GM23338 (cell line): ENCODE results near the gene CNNM2. TPM values are rescaled to one million over a fixed set of nuclear protein-coding genes. Genes with fewer than 3 reads are reported as not detected.

Experiments used
- ATAC-seq: fragments of 200-7000 bp; cut with Tn5 transposase; 3 replicates; pipeline ENCODE4 v1.9.1; 2020
- DNase-seq: peaks from one replicate; pipeline ENCODE4 v3.0.0-alpha.2; 2015; ENCODE audit warnings: low spot score
- H2AFZ ChIP-seq: fragments of 200-600 bp; sonication (generic); 2 replicates; pipeline ENCODE4 v1.8.0; 2016; ENCODE audit warnings: antibody characterized with exemption, mild to moderate bottlenecking, moderate library complexity
- H3F3A ChIP-seq: fragments of 200-600 bp; sonication (generic); replicated peaks from 2 replicates; pipeline ENCODE4 v1.8.0; 2017; ENCODE audit warnings: antibody characterized with exemption, mixed run types, low read depth
- H3K27ac ChIP-seq: fragments of 200-600 bp; sonication (generic); 2 replicates; pipeline ENCODE4 v1.6.1; 2016; ENCODE audit warnings: low read depth
- H3K27me3 ChIP-seq: fragments of 200-600 bp; sonication (generic); 2 replicates; pipeline ENCODE4 v1.8.0; 2016; ENCODE audit warnings: mild to moderate bottlenecking, mixed run types, moderate library complexity; ENCODE audit not compliant: insufficient read depth
- H3K36me3 ChIP-seq: fragments of 200-600 bp; sonication (generic); 2 replicates; pipeline ENCODE4 v1.8.0; 2016; ENCODE audit warnings: mild to moderate bottlenecking; ENCODE audit not compliant: insufficient read depth
- H3K4me1 ChIP-seq: fragments of 200-600 bp; sonication (generic); 2 replicates; pipeline ENCODE4 v1.8.0; 2016; ENCODE audit warnings: mild to moderate bottlenecking, moderate library complexity; ENCODE audit not compliant: insufficient read depth
- H3K4me2 ChIP-seq: fragments of 200-600 bp; sonication (generic); 2 replicates; pipeline ENCODE4 v1.7.1; 2017; ENCODE audit warnings: mixed run types
- H3K4me3 ChIP-seq: fragments of 200-600 bp; sonication (generic); 2 replicates; pipeline ENCODE4 v1.6.1; 2016; ENCODE audit warnings: mixed run types
- H3K79me2 ChIP-seq: fragments of 200-600 bp; sonication (generic); replicated peaks from 2 replicates; pipeline ENCODE4 v1.8.0; 2017; ENCODE audit warnings: mild to moderate bottlenecking; ENCODE audit not compliant: insufficient read depth
- H3K9me2 ChIP-seq: fragments of 200-600 bp; sonication (generic); 2 replicates; pipeline ENCODE4 v1.8.0; 2017; ENCODE audit not compliant: insufficient read depth
- H4K20me1 ChIP-seq: fragments of 200-600 bp; sonication (generic); replicated peaks from 2 replicates; pipeline ENCODE4 v1.8.0; 2017; ENCODE audit warnings: mild to moderate bottlenecking; ENCODE audit not compliant: insufficient read depth
- H3K27ac Mint-ChIP-seq: 2 replicates; pipeline ENCODE4 v1.8.0; 2020; ENCODE audit warnings: inconsistent platforms, mild to moderate bottlenecking, moderate library complexity, mixed read lengths
- H3K27me3 Mint-ChIP-seq: 3 replicates; pipeline ENCODE4 v1.8.0; 2022; ENCODE audit warnings: low read depth, mild to moderate bottlenecking, moderate library complexity, mixed read lengths, inconsistent platforms; ENCODE audit not compliant: insufficient read depth, poor library complexity
- H3K36me3 Mint-ChIP-seq: 3 replicates; pipeline ENCODE4 v1.8.0; 2021; ENCODE audit warnings: low read depth, mild to moderate bottlenecking, inconsistent platforms, moderate library complexity, mixed read lengths
- H3K4me1 Mint-ChIP-seq: 3 replicates; pipeline ENCODE4 v1.8.0; 2020; ENCODE audit warnings: mild to moderate bottlenecking, inconsistent platforms, mixed read lengths
- H3K4me3 Mint-ChIP-seq: 3 replicates; pipeline ENCODE4 v1.8.0; 2021; ENCODE audit warnings: moderate library complexity, mild to moderate bottlenecking, inconsistent platforms, mixed read lengths
- H3K9me3 Mint-ChIP-seq: 3 replicates; pipeline ENCODE4 v1.8.0; 2020; ENCODE audit warnings: moderate library complexity, mild to moderate bottlenecking, inconsistent platforms, mixed read lengths
- CTCF ChIP-seq, 2 experiments: fragments of 200-600 bp in 1 of 2; sonication (generic) in 1 of 2; conservative IDR thresholded peaks; 2 replicates each; pipeline versions ENCODE4 v1.5.1 to v1.6.1; 2016 to 2017; ENCODE audit warnings: antibody characterized with exemption in 2 of 2, low read depth in 2 of 2, mild to moderate bottlenecking in 2 of 2, moderate library complexity in 1 of 2
- ETS1 ChIP-seq: IDR thresholded peaks from 2 replicates; pipeline ENCODE4 v1.6.1; 2016; ENCODE audit warnings: antibody characterized with exemption
- EZH2 ChIP-seq: fragments of 200-600 bp; sonication (generic); IDR thresholded peaks from one replicate; pipeline ENCODE4 v1.8.0; 2017; ENCODE audit warnings: antibody characterized with exemption, mild to moderate bottlenecking, low read depth; ENCODE audit not compliant: unreplicated experiment
- EZH2phosphoT487 ChIP-seq: fragments of 200-600 bp; sonication (generic); IDR thresholded peaks from one replicate; pipeline ENCODE4 v1.8.1; 2018; ENCODE audit warnings: antibody characterized with exemption; ENCODE audit not compliant: unreplicated experiment
- JUNB ChIP-seq: IDR thresholded peaks from one replicate; pipeline ENCODE4 v1.6.1; 2016; ENCODE audit warnings: antibody characterized with exemption; ENCODE audit not compliant: unreplicated experiment
- NANOG ChIP-seq: IDR thresholded peaks from 2 replicates; pipeline ENCODE4 v1.6.1; 2016; ENCODE audit warnings: antibody characterized with exemption, borderline replicate concordance
- REST ChIP-seq: IDR thresholded peaks from one replicate; pipeline ENCODE4 v1.6.1; 2018; ENCODE audit warnings: antibody characterized with exemption; ENCODE audit not compliant: unreplicated experiment
- STAT1 ChIP-seq: IDR thresholded peaks from one replicate; pipeline ENCODE4 v1.6.1; 2016; ENCODE audit warnings: antibody characterized with exemption; ENCODE audit not compliant: unreplicated experiment
- ZNF331 ChIP-seq: fragments of 250-450 bp; sonication (Bioruptor Pico); IDR thresholded peaks from 2 replicates; pipeline ENCODE4 v1.5.0; 2020; ENCODE audit warnings: low read depth, mild to moderate bottlenecking, moderate library complexity
- polyA plus RNA-seq: library from polyadenylated mRNA; unstranded; fragments of >200 nt; fragmentation: Nextera tagmentation; extraction: Ambion mirVana; gene quantifications from 2 replicates; pipeline ENCODE4 v1.2.1, GENCODE V29; 2016
- total RNA-seq: library from RNA; depleted of rRNA; stranded (reverse); fragments of >200 nt; shearing (Covaris generic); gene quantifications from 2 replicates; pipeline ENCODE4 v1.2.3, GENCODE V29; 2014

CNNM2 gene
- total and polyA plus RNA-seq, 2 experiments from 2014 or later = 4.5 to 31.3 TPM

- no peak overlapping the region; the same call in 2 of the 3 replicates for H3K4me3 Mint-ChIP-seq
- H3K4me2 ChIP-seq = no peak overlapping the region
- H3F3A ChIP-seq = no peaks in the 10 kb centered on the region
- H3K4me3 ChIP-seq = no peak overlapping the region
- no peaks in the 10 kb centered on the region for H3K27me3 ChIP-seq
- H3K36me3 ChIP-seq = no peaks in the 10 kb centered on the region
- H4K20me1 ChIP-seq = no peaks in the 10 kb centered on the region
- peak overlapping the region; percentile 72 for H3K27ac ChIP-seq
- peak; percentile 30 for DNase-seq
- H3K36me3 Mint-ChIP-seq = peaks cover 13% of the 10 kb centered on the region
- no peak overlapping the region for H2AFZ ChIP-seq
- ATAC-seq = no peak
- peaks cover 2% of the 10 kb centered on the region for H3K27me3 Mint-ChIP-seq
- no peaks in the 10 kb centered on the region for H3K4me1 ChIP-seq
- H3K27ac Mint-ChIP-seq = peak overlapping the region; percentile 57
- no peaks in the 10 kb centered on the region for H3K9me3 Mint-ChIP-seq
- H3K4me1 Mint-ChIP-seq = peaks cover 7% of the 10 kb centered on the region; the same call in 2 of the 3 replicates
- no peak for TF ChIP-seq REST
- TF ChIP-seq STAT1 = no peak
- no peak for TF ChIP-seq ETS1
- H3K9me2 ChIP-seq = no peaks in the 10 kb centered on the region
- H3K79me2 ChIP-seq = no peaks in the 10 kb centered on the region
These were observed 159.6 kb downstream of the CNNM2 start for GRCh38 chr10:103077491-103078308.

- H4K20me1 ChIP-seq = no peaks in the 10 kb centered on the region
- H3K9me3 Mint-ChIP-seq = no peaks in the 10 kb centered on the region
- no peak overlapping the region for H3K4me3 ChIP-seq
- H3K4me2 ChIP-seq = no peak overlapping the region
- H3K27me3 ChIP-seq = no peaks in the 10 kb centered on the region
- H3K36me3 Mint-ChIP-seq = peaks cover 13% of the 10 kb centered on the region
- H3K36me3 ChIP-seq = no peaks in the 10 kb centered on the region
- peak overlapping the region; percentile 72 for H3K27ac ChIP-seq
- H3K27me3 Mint-ChIP-seq = peaks cover 1% of the 10 kb centered on the region
- H3F3A ChIP-seq = no peaks in the 10 kb centered on the region
- H2AFZ ChIP-seq = no peak overlapping the region
- H3K9me2 ChIP-seq = no peaks in the 10 kb centered on the region
- H3K4me1 Mint-ChIP-seq = peaks cover 7% of the 10 kb centered on the region; the same call in 2 of the 3 replicates
- ATAC-seq (no peak), DNase-seq (no peak)
- no peaks in the 10 kb centered on the region for H3K79me2 ChIP-seq
- no peak overlapping the region for H3K4me3 Mint-ChIP-seq
- H3K4me1 ChIP-seq = no peaks in the 10 kb centered on the region
- H3K27ac Mint-ChIP-seq = no peak overlapping the region
- TF ChIP-seq REST (no peak), JUNB (no peak), EZH2 (no peak), EZH2phosphoT487 (no peak), NANOG (no peak), ZNF331 (CRISPR knock-in tag) (no peak), CTCF (conservative IDR thresholded peaks at IDR 0.05; ENCODE audit: low read depth in 2 of 2) (no peak), ETS1 (no peak)
These were observed 160.2 kb downstream of the CNNM2 start for GRCh38 chr10:103078309-103078615.
